Activated CD4-positive, alpha-beta T cell treated with anti-CD3 and anti-CD28 coated beads, Interleukin-2, amount 50 U/mL, for 1 hour (primary cell): ENCODE measurements around the gene LGI2.

Experiments
- DNase-seq: peaks from one replicate; pipeline ENCODE4 v3.0.0-alpha.2; 2020

Gene LGI2

GRCh38 chr4:24965627-24966026, 65.1 kb downstream of the LGI2 start:
- DNase-seq: no peak

DNA sequence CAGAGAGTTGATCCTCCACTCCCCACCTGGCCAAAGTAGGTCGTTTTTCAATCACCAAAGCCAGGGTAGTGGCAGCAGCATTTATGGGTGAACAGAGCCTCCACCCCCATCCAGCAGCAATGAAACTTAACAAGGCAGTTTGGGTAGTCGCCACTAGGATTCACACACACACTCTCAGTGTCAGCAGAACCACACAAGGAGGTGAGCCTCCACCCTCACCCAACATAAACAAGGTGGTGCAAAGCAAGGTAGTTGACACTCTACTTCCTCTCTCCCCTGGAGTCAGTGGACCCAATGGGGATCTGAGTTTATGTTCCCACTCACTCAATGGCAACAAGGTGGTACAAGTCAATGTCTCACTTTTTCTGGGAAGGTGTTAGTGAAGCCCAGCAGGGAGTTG, 67.5 kb downstream of the LGI2 start:
- no peak for DNase-seq

DNA sequence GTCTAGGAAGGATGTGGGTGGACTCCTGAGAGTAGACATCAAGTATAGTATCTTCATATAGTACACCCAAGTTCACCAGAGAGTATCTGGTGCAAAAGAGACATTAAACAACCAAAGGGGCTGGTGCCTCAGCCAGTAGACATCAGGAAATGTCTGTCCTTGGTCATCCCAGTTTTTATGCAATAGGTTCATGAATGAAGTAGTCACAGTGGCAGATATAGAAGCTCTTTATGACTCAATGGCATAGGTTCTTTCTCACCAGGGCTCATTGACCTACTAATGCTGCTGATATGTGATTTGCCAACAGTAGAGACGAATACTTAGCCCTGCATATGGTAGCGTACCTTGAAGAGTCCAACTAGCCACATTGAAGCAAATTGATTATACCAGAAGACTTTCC, 72.9 kb downstream of the LGI2 start:
- no peak for DNase-seq

DNA sequence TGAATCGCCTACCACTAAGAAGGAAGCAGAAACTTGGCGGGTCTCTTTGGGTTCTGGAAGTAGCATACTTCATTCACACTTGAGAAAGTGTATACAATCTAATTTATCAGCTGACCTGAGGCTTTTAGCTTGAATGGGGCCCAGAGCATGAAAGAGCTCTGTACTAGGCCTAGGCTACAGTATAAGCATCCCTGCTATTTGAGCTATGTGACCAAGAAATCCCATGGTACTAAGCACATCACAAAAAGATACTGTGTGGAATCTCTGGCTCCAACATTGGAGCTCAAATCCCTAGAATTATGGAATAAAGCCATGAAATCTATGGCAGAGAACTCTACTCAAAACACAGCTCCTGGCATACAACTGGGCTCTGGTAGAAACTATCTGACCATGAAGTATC, 74.0 kb downstream of the LGI2 start:
- DNase-seq: no peak

- DNase-seq: no peak
Observed at GRCh38 chr4:24956091-24956490, 74.7 kb downstream of the LGI2 start.

GRCh38 chr4:24952667-24953066, 78.1 kb downstream of the LGI2 start:
- DNase-seq: no peak

- no peak for DNase-seq
Observed at GRCh38 chr4:24949970-24950369, 80.8 kb downstream of the LGI2 start.
